H1 (cell line): ENCODE measurements around the gene ZMYND15. TPM values are rescaled to one million over a fixed set of nuclear protein-coding genes. Genes with fewer than 3 reads are reported as not detected.

Source experiments
- CHD7 ChIP-seq: fragments of 300-600 bp; sonication (generic); IDR thresholded peaks from 2 replicates; pipeline ENCODE4 v1.7.1; 2012; ENCODE audit warnings: low read length, moderate library complexity, mild to moderate bottlenecking, inconsistent platforms; ENCODE audit not compliant: insufficient replicate concordance
- polyA plus RNA-seq, 7 experiments: library from polyadenylated mRNA; depleted of rRNA in 3 of 7; stranded (reverse) in 5 of 7; unstranded in 2 of 7; fragments of >200 nt in 5 of 7; fragments of 200-250 nt in 2 of 7; gene quantifications; 1 replicate in 5 of 7; 2 replicates in 1 of 7; 4 replicates in 1 of 7; pipeline versions ENCODE4 v1.2.1 to v1.2.3, GENCODE V29; 2011 to 2013; ENCODE audit warnings: missing spikeins in 2 of 7, mixed read lengths in 2 of 7
- total RNA-seq: library from RNA; stranded (reverse); fragmentation: NEBNext Ultra II Directional; extraction: Animal tissue kit (Norgen Biotek cat#: 25700); gene quantifications from 2 replicates; pipeline ENCODE4 v1.2.1, GENCODE V29; 2021
- TF ChIP-seq, protein P1 (sequence below): IDR thresholded peaks from 2 replicates; pipeline ENCODE4 v1.6.1; 2011; ENCODE audit warnings: low read depth, mild to moderate bottlenecking, low read length; ENCODE audit not compliant: insufficient read depth

The ZMYND15 gene
- total and polyA plus RNA-seq, 2 of the 8 experiments (the other 6 are each of a cell fraction or from before 2014, with no cell fraction given): 0.53 to 0.58 TPM

DNA sequence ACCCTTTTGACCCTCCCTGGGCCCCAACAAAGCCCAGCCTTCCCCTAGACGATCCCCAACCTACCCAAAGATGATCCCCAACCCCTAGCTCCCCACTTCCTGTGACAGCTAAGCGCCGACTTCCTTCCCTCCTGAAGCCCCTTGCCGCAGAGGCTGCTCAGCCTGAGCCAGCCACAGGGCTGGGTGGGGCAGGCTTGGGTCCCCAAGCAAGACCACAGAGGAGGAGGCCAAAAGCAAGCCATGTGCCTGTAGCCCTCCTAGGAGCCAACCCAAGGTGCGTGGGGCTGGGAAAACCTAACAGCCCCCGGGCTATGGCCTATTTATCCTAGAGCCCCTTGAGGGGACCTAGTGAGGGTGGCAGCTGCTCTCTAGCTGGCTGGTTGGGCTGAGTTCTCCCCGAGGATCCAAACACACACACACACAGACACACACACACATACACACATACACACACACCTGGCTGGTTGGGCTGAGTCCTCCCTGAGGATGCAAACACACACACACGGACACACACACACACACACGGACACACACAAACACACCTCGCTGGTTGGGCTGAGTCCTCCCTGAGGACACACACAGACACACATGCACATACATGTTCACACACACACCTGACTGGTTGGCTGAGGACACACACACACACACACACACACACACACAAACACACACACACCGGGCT is 24.4 kb upstream of the ZMYND15 start (continued):
- no peak for TF ChIP-seq CHD7
- TF ChIP-seq, protein P1, sequence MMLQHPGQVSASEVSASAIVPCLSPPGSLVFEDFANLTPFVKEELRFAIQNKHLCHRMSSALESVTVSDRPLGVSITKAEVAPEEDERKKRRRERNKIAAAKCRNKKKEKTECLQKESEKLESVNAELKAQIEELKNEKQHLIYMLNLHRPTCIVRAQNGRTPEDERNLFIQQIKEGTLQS: no peak
